H9 (cell line): ENCODE data around the gene ANO9. TPM values are rescaled to one million over a fixed set of nuclear protein-coding genes. Genes with fewer than 3 reads are reported as not detected.

Experiments
- DNase-seq: peaks from one replicate; pipeline ENCODE4 v3.0.0-alpha.2; 2017
- H2AFZ ChIP-seq: one replicate; pipeline ENCODE4 v1.6.1; 2013; ENCODE audit warnings: mild to moderate bottlenecking, low read length, control low read depth, moderate library complexity
- H2AK5ac ChIP-seq: 2 replicates; pipeline ENCODE4 v1.6.1; 2013; ENCODE audit warnings: low read length, control low read depth, mixed read lengths; ENCODE audit not compliant: insufficient read length
- H2BK120ac ChIP-seq: one replicate; pipeline ENCODE4 v1.6.1; 2013; ENCODE audit warnings: low read depth, mild to moderate bottlenecking, low read length, control low read depth, inconsistent platforms; ENCODE audit not compliant: poor library complexity, severe bottlenecking
- H2BK12ac ChIP-seq: 2 replicates; pipeline ENCODE4 v1.6.1; 2013; ENCODE audit warnings: low read length, control low read depth, mixed read lengths, low read depth; ENCODE audit not compliant: insufficient read length
- H2BK15ac ChIP-seq: 2 replicates; pipeline ENCODE4 v1.6.1; 2013; ENCODE audit warnings: low read depth, low read length, control low read depth
- H2BK20ac ChIP-seq: one replicate; pipeline ENCODE4 v1.6.1; 2013; ENCODE audit warnings: low read depth, mild to moderate bottlenecking, low read length, control low read depth, inconsistent platforms; ENCODE audit not compliant: poor library complexity, severe bottlenecking
- H2BK5ac ChIP-seq: 2 replicates; pipeline ENCODE4 v1.6.1; 2013; ENCODE audit warnings: low read length, control low read depth, mixed read lengths; ENCODE audit not compliant: insufficient read length
- H3K14ac ChIP-seq: 2 replicates; pipeline ENCODE4 v1.6.1; 2013; ENCODE audit warnings: low read length, control low read depth; ENCODE audit not compliant: insufficient read depth
- H3K18ac ChIP-seq: 2 replicates; pipeline ENCODE4 v1.6.1; 2013; ENCODE audit warnings: low read depth, mild to moderate bottlenecking, mixed read lengths, low read length, control low read depth; ENCODE audit not compliant: insufficient read length
- H3K23ac ChIP-seq: 2 replicates; pipeline ENCODE4 v1.6.1; 2013; ENCODE audit warnings: low read length, control low read depth, mixed read lengths, low read depth; ENCODE audit not compliant: insufficient read length
- H3K23me2 ChIP-seq: 2 replicates; pipeline ENCODE4 v1.6.1; 2013; ENCODE audit warnings: low read depth, mild to moderate bottlenecking, mixed read lengths, low read length, control low read depth; ENCODE audit not compliant: insufficient read length, poor library complexity, severe bottlenecking
- H3K27ac ChIP-seq: 2 replicates; pipeline ENCODE4 v1.5.1; 2013; ENCODE audit warnings: low read length, control low read depth, mixed read lengths, low read depth; ENCODE audit not compliant: insufficient read length
- H3K27me3 ChIP-seq: 2 replicates; pipeline ENCODE4 v1.6.1; 2013; ENCODE audit warnings: low read length, control low read depth, inconsistent platforms; ENCODE audit not compliant: insufficient read depth
- H3K4ac ChIP-seq: 2 replicates; pipeline ENCODE4 v1.6.1; 2013; ENCODE audit warnings: low read depth, mild to moderate bottlenecking, control low read depth, inconsistent platforms, low read length, moderate library complexity
- H3K4me1 ChIP-seq: 2 replicates; pipeline ENCODE4 v1.6.1; 2013; ENCODE audit warnings: low read length, control low read depth, inconsistent platforms; ENCODE audit not compliant: insufficient read depth
- H3K4me2 ChIP-seq: 2 replicates; pipeline ENCODE4 v1.6.1; 2013; ENCODE audit warnings: low read length, control low read depth, mixed read lengths; ENCODE audit not compliant: insufficient read length, insufficient read depth
- H3K56ac ChIP-seq: 2 replicates; pipeline ENCODE4 v1.6.1; 2013; ENCODE audit warnings: low read depth, mild to moderate bottlenecking, mixed read lengths, low read length, control low read depth; ENCODE audit not compliant: insufficient read length
- H3K79me1 ChIP-seq: 2 replicates; pipeline ENCODE4 v1.6.1; 2013; ENCODE audit warnings: low read depth, mild to moderate bottlenecking, moderate library complexity, low read length, control low read depth, inconsistent platforms; ENCODE audit not compliant: insufficient read depth, poor library complexity, severe bottlenecking
- H3K79me2 ChIP-seq: 2 replicates; pipeline ENCODE4 v1.6.1; 2013; ENCODE audit warnings: low read length, control low read depth, inconsistent platforms; ENCODE audit not compliant: insufficient read depth
- H3K9ac ChIP-seq: 2 replicates; pipeline ENCODE4 v1.6.1; 2013; ENCODE audit warnings: low read length, control low read depth, mixed read lengths; ENCODE audit not compliant: insufficient read length; ENCODE audit errors: extremely low read depth
- H3K9me3 ChIP-seq: one replicate; pipeline ENCODE4 v1.6.1; 2013; ENCODE audit warnings: low read depth, low read length, inconsistent platforms; ENCODE audit not compliant: control insufficient read depth
- H3T11ph ChIP-seq: one replicate; pipeline ENCODE4 v1.6.1; 2013; ENCODE audit warnings: mild to moderate bottlenecking, low read length, control low read depth, inconsistent platforms
- H4K20me1 ChIP-seq: one replicate; pipeline ENCODE4 v1.6.1; 2013; ENCODE audit not compliant: control insufficient read depth, insufficient read length, insufficient read depth
- H4K5ac ChIP-seq: 2 replicates; pipeline ENCODE4 v1.6.1; 2013; ENCODE audit warnings: low read depth, mild to moderate bottlenecking, mixed read lengths, low read length, control low read depth; ENCODE audit not compliant: insufficient read length
- H4K8ac ChIP-seq: replicated peaks from 2 replicates; pipeline ENCODE4 v1.6.1; 2013; ENCODE audit warnings: low read length, control low read depth, mixed read lengths, low read depth; ENCODE audit not compliant: insufficient read length
- H4K91ac ChIP-seq: 2 replicates; pipeline ENCODE4 v1.6.1; 2013; ENCODE audit warnings: low read depth, mild to moderate bottlenecking, moderate library complexity, mixed read lengths, low read length, control low read depth; ENCODE audit not compliant: insufficient read length
- H3K27ac Mint-ChIP-seq, 3 experiments: 2 replicates in 2 of 3; 3 replicates in 1 of 3; pipeline ENCODE4 v1.8.0; 2020 to 2021; ENCODE audit warnings: mixed read lengths in 3 of 3, mild to moderate bottlenecking in 1 of 3, moderate library complexity in 1 of 3
- H3K27me3 Mint-ChIP-seq: 2 replicates; pipeline ENCODE4 v1.8.0; 2021; ENCODE audit warnings: low read depth, mild to moderate bottlenecking, moderate library complexity, mixed read lengths
- H3K36me3 Mint-ChIP-seq, 3 experiments: 2 replicates in 2 of 3; 3 replicates in 1 of 3; pipeline ENCODE4 v1.8.0; 2020 to 2021; ENCODE audit warnings: low read depth in 3 of 3, mixed read lengths in 3 of 3; ENCODE audit not compliant: insufficient read depth in 1 of 3
- H3K4me1 Mint-ChIP-seq, 2 experiments: 2 replicates each; pipeline ENCODE4 v1.8.0; 2020; ENCODE audit warnings: mixed read lengths in 2 of 2
- H3K4me3 Mint-ChIP-seq, 2 experiments: 2 replicates in 1 of 2; 3 replicates in 1 of 2; pipeline ENCODE4 v1.8.0; 2020 to 2021; ENCODE audit warnings: mild to moderate bottlenecking in 2 of 2, mixed read lengths in 2 of 2, moderate library complexity in 1 of 2
- H3K9me3 Mint-ChIP-seq, 2 experiments: 2 replicates in 1 of 2; 3 replicates in 1 of 2; pipeline ENCODE4 v1.8.0; 2020; ENCODE audit warnings: mild to moderate bottlenecking in 2 of 2, mixed read lengths in 2 of 2, moderate library complexity in 1 of 2
- CTCF ChIP-seq: fragments of 200-600 bp; sonication (generic); conservative IDR thresholded peaks from 3 replicates; pipeline ENCODE4 v1.8.0; 2021; ENCODE audit warnings: antibody characterized with exemption, mild to moderate bottlenecking
- WGBS: extraction: QIAGEN DNeasy Blood & Tissue Kit; methylation state at CpG from one replicate; pipeline ENCODE4 v1.1.7; 2013; ENCODE audit warnings: missing lambda C conversion rate, low lambda C conversion rate, mixed read lengths; ENCODE audit not compliant: insufficient read length; ENCODE audit errors: extremely low coverage; 5-methylcytosine and 5-hydroxymethylcytosine counted together
- total RNA-seq: library from RNA; stranded (reverse); gene quantifications from 2 replicates; pipeline ENCODE4 v1.2.1, GENCODE V29; 2021

The ANO9 gene
- total RNA-seq, 1 experiment from 2014 or later = 13.1 TPM

- Histone ChIP-seq H3K18ac (no peak overlapping the region), H4K5ac (no peak overlapping the region), H3K4ac (no peak overlapping the region), H2BK5ac (no peak overlapping the region), H3K4me1 (no peaks in the 10 kb centered on the region), H2BK12ac (no peak overlapping the region), H3K56ac (no peak overlapping the region), H3K79me2 (no peaks in the 10 kb centered on the region), H3K9ac (no peak overlapping the region), H4K8ac (no peak overlapping the region), H2BK15ac (no peak overlapping the region), H2AFZ (no peak overlapping the region), H3K23ac (no peak overlapping the region), H3K4me2 (no peak overlapping the region), H2AK5ac (no peak overlapping the region), H3K9me3 (no peaks in the 10 kb centered on the region), H3K27ac (no peak overlapping the region), H4K91ac (no peak overlapping the region), H3K14ac (no peak overlapping the region), H3T11ph (no peak overlapping the region), H2BK120ac (no peak overlapping the region), H2BK20ac (no peak overlapping the region), H3K27me3 (no peaks in the 10 kb centered on the region), H3K23me2 (no peaks in the 10 kb centered on the region), H3K79me1 (no peaks in the 10 kb centered on the region), H4K20me1 (no peaks in the 10 kb centered on the region)
- Mint-ChIP-seq H3K4me1 (peaks cover 0 to 3% of the 10 kb centered on the region in 2 experiments; a peak in 1 of 4 replicates), H3K27ac (peak overlapping the region; percentile 9 to 51 (median 23); a peak in 5 of 7 replicates), H3K36me3 (peaks cover 33 to 56% (median 46%) of the 10 kb centered on the region in 3 experiments), H3K9me3 (no peaks in the 10 kb centered on the region; a peak in 2 of 5 replicates), H3K4me3 (peak overlapping the region in 1 of 2 experiments; percentile 39; a peak in 3 of 5 replicates), H3K27me3 (no peaks in the 10 kb centered on the region)
- WGBS = no CpG with 5 or more reads among the region's 11 CpGs
- no peak for TF ChIP-seq CTCF
- DNase-seq = no peak
These were observed 63.8 kb downstream of the ANO9 start for GRCh38 chr11:377883-378500.
